ENCODE measurements around the gene ATP11C. TPM values are rescaled to one million over a fixed set of nuclear protein-coding genes. Genes with fewer than 3 reads are reported as not detected.

The ATP11C gene
- total RNA-seq, 1 donor from 2014 or later: 30.6 TPM

DNA sequence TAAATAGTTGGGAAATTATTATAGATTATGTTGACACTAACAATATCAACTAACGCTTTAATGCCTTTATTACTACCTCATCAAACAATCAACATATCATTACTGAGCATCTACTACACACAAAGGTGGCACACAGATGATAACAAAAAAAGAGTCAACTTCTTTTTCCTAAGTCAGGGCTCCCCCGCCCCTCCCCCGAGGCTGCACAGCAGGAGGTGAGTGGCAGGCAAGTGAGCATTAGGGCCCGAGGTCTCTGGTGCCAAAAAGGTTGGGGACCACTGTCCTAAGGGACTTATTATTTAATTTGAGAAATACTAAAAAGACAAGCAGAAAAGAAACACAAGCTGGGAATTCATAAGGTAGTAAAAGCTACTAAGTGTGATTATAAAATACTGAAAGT is 174.6 kb downstream of the ATP11C start:
- Mint-ChIP-seq H3K27ac (ENCODE audit: unreplicated experiment) (no peak overlapping the region), H3K4me3 (no peak overlapping the region), H3K36me3 (ENCODE audit: low read depth) (peaks cover 29% of the 10 kb centered on the region), H3K4me1 (no peaks in the 10 kb centered on the region), H3K9me3 (peaks cover 11% of the 10 kb centered on the region), H3K27me3 (ENCODE audit: low read depth) (no peaks in the 10 kb centered on the region)
- TF ChIP-seq, protein P1, sequence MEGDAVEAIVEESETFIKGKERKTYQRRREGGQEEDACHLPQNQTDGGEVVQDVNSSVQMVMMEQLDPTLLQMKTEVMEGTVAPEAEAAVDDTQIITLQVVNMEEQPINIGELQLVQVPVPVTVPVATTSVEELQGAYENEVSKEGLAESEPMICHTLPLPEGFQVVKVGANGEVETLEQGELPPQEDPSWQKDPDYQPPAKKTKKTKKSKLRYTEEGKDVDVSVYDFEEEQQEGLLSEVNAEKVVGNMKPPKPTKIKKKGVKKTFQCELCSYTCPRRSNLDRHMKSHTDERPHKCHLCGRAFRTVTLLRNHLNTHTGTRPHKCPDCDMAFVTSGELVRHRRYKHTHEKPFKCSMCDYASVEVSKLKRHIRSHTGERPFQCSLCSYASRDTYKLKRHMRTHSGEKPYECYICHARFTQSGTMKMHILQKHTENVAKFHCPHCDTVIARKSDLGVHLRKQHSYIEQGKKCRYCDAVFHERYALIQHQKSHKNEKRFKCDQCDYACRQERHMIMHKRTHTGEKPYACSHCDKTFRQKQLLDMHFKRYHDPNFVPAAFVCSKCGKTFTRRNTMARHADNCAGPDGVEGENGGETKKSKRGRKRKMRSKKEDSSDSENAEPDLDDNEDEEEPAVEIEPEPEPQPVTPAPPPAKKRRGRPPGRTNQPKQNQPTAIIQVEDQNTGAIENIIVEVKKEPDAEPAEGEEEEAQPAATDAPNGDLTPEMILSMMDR (conservative IDR thresholded peaks at IDR 0.05): no peak
- DNase-seq (ENCODE audit: low read depth, low spot score): no peak

GRCh38 chrX:139751053-139751452 is 181.8 kb downstream of the ATP11C start:
- Mint-ChIP-seq H3K36me3 (ENCODE audit: low read depth) (peaks cover 30% of the 10 kb centered on the region), H3K27ac (ENCODE audit: unreplicated experiment) (no peak overlapping the region), H3K4me3 (no peak overlapping the region), H3K4me1 (no peaks in the 10 kb centered on the region), H3K9me3 (peaks cover 11% of the 10 kb centered on the region), H3K27me3 (ENCODE audit: low read depth) (no peaks in the 10 kb centered on the region)
- DNase-seq (ENCODE audit: low read depth, low spot score): no peak
- TF ChIP-seq, protein P1 (conservative IDR thresholded peaks at IDR 0.05): no peak

GRCh38 chrX:139750390-139750789 is 182.5 kb downstream of the ATP11C start:
- Mint-ChIP-seq H3K9me3 (peaks cover 9% of the 10 kb centered on the region), H3K4me3 (no peak overlapping the region), H3K36me3 (ENCODE audit: low read depth) (peaks cover 25% of the 10 kb centered on the region), H3K27me3 (ENCODE audit: low read depth) (no peaks in the 10 kb centered on the region), H3K4me1 (no peaks in the 10 kb centered on the region), H3K27ac (ENCODE audit: unreplicated experiment) (no peak overlapping the region)
- TF ChIP-seq, protein P1 (conservative IDR thresholded peaks at IDR 0.05): no peak
- no peak for DNase-seq (ENCODE audit: low read depth, low spot score)

- no peak overlapping the region for H3K4me3 Mint-ChIP-seq
- no peaks in the 10 kb centered on the region for H3K4me1 Mint-ChIP-seq
- no peak for DNase-seq (ENCODE audit: low read depth, low spot score)
- peaks cover 6% of the 10 kb centered on the region for H3K9me3 Mint-ChIP-seq
- no peaks in the 10 kb centered on the region for H3K27me3 Mint-ChIP-seq (ENCODE audit: low read depth)
- H3K27ac Mint-ChIP-seq (ENCODE audit: unreplicated experiment): no peak overlapping the region
- TF ChIP-seq, protein P1 (conservative IDR thresholded peaks at IDR 0.05): no peak
- H3K36me3 Mint-ChIP-seq (ENCODE audit: low read depth): peaks cover 9% of the 10 kb centered on the region
Observed at GRCh38 chrX:139739138-139739537, 193.7 kb downstream of the ATP11C start.

- Mint-ChIP-seq H3K4me1 (no peaks in the 10 kb centered on the region), H3K4me3 (no peak overlapping the region), H3K9me3 (peaks cover 6% of the 10 kb centered on the region), H3K36me3 (ENCODE audit: low read depth) (peaks cover 9% of the 10 kb centered on the region), H3K27ac (ENCODE audit: unreplicated experiment) (no peak overlapping the region), H3K27me3 (ENCODE audit: low read depth) (no peaks in the 10 kb centered on the region)
- DNase-seq (ENCODE audit: low read depth, low spot score): no peak
- TF ChIP-seq, protein P1 (conservative IDR thresholded peaks at IDR 0.05): no peak
Observed at GRCh38 chrX:139738581-139738980, 194.3 kb downstream of the ATP11C start.

- Mint-ChIP-seq H3K27me3 (ENCODE audit: low read depth) (no peaks in the 10 kb centered on the region), H3K4me1 (no peaks in the 10 kb centered on the region)
Observed at GRCh38 chrX:139736151-139736550, 196.7 kb downstream of the ATP11C start.

More at GRCh38 chrX:139736151-139736550, 196.7 kb downstream of the ATP11C start:
- DNase-seq (ENCODE audit: low read depth, low spot score): no peak
- Mint-ChIP-seq H3K4me3 (no peak overlapping the region), H3K27ac (ENCODE audit: unreplicated experiment) (no peak overlapping the region), H3K36me3 (ENCODE audit: low read depth) (peaks cover 7% of the 10 kb centered on the region), H3K9me3 (peaks cover 4% of the 10 kb centered on the region)
- TF ChIP-seq, protein P1 (conservative IDR thresholded peaks at IDR 0.05): no peak
